Stimulated activated effector memory CD8-positive, alpha-beta T cell treated with anti-CD3 and anti-CD28 coated beads, Interleukin-12 subunit alpha, Interleukin-12 subunit beta, amount 100 ng/mL, for 72 hours (primary cell): ENCODE measurements around the gene GRAP2.
"Not testable (repeated sequence)": the region's sequence is repeated elsewhere in the genome, so short reads cannot be mapped to it uniquely, and the experiment has no call there.

Experiments
- ATAC-seq: fragments of 150-1000 bp; cut with Tn5 transposase; 2 replicates; pipeline ENCODE4 v1.10.0; 2021
- DNase-seq, 2 donors: peaks; one replicate each; pipeline ENCODE4 v3.0.0; 2021 to 2022; ENCODE audit warnings: low spot score in 2 of 2
- H3K27ac Mint-ChIP-seq: one replicate; pipeline ENCODE4 v1.8.0; 2022; ENCODE audit warnings: mild to moderate bottlenecking, mixed read lengths
- H3K36me3 Mint-ChIP-seq: one replicate; pipeline ENCODE4 v1.8.0; 2022; ENCODE audit warnings: mild to moderate bottlenecking, mixed read lengths
- H3K4me1 Mint-ChIP-seq: one replicate; pipeline ENCODE4 v1.8.0; 2022; ENCODE audit warnings: mixed read lengths
- H3K4me3 Mint-ChIP-seq: one replicate; pipeline ENCODE4 v1.8.0; 2022; ENCODE audit warnings: mild to moderate bottlenecking, mixed read lengths
- H3K9me3 Mint-ChIP-seq: one replicate; pipeline ENCODE4 v1.8.0; 2022; ENCODE audit warnings: mixed read lengths

GRAP2 gene

DNA sequence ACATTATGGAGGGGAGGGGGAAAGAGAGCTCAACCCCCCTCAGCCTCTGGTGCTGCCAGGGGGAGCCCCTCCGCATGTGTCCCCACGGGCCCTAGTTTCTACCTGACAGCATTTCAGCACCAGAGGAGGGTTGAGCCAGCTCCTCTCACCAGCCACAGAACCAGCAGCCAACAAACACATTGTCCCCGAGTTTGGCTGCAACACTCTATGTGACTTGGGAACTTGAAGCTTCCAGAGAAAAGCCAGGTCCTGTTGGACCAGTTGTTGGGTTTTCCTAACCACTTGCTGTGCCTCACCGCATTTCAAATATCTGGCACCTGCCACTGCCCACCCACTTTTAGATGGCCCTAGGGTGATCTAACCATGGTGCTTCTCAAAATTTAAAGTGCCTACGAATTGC lies 72.8 kb downstream of the GRAP2 start:
- peak overlapping the region; percentile 88 for H3K27ac Mint-ChIP-seq
- peaks cover 12% of the 10 kb centered on the region for H3K4me1 Mint-ChIP-seq
- peaks cover 61% of the 10 kb centered on the region for H3K36me3 Mint-ChIP-seq
- ATAC-seq, result no peak
- no peaks in the 10 kb centered on the region for H3K9me3 Mint-ChIP-seq
- H3K4me3 Mint-ChIP-seq, result no peak overlapping the region
- no peak for DNase-seq

DNA sequence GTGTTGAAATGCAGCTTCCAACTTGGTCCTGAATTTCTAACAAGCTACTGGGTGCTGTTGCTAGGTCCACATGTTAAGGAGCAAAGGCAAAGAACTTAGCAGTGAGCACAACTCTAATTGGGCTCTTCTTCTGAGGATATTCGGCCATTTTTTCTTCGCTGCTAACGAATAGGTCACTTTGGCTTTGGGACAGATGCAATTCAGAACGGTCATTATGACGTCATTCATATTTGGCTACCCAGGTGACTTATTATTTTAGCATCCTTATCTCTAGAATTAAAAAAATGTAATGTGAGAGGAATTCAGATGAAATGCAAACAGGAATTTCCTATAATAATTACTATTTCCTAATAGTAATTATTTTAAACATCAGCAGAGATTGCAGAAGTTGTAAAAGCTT lies 73.2 kb downstream of the GRAP2 start:
- H3K36me3 Mint-ChIP-seq, result peaks cover 57% of the 10 kb centered on the region
- ATAC-seq (no peak), DNase-seq (no peak)
- H3K4me3 Mint-ChIP-seq, result no peak overlapping the region
- peak overlapping the region; percentile 88 for H3K27ac Mint-ChIP-seq
- H3K4me1 Mint-ChIP-seq, result peaks cover 16% of the 10 kb centered on the region
- no peaks in the 10 kb centered on the region for H3K9me3 Mint-ChIP-seq

DNA sequence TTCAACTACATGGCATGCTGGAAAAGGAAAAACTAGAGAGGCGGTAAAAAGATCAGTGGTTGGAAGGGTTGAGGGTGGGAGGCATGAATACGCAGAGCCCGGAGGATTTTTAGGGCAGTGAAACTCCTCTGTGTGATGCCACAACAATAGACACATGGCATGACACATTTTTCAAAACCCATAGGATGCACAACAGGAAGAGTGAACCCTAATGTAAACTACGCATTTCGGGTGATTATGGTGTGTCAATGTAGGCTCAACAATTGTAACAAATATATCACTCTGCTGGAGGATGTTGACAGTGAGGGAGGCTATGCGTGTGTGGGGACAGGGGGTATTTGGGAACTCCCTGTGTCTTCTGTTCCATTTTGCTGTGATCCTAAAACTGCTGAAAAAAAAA lies 78.2 kb downstream of the GRAP2 start:
- peaks cover 7% of the 10 kb centered on the region for H3K36me3 Mint-ChIP-seq
- no peak overlapping the region for H3K4me3 Mint-ChIP-seq
- H3K27ac Mint-ChIP-seq, result no peak overlapping the region
- peaks cover 20% of the 10 kb centered on the region for H3K4me1 Mint-ChIP-seq
- DNase-seq, result no peak
- ATAC-seq, result peak; percentile 77
- H3K9me3 Mint-ChIP-seq, result no peaks in the 10 kb centered on the region

DNA sequence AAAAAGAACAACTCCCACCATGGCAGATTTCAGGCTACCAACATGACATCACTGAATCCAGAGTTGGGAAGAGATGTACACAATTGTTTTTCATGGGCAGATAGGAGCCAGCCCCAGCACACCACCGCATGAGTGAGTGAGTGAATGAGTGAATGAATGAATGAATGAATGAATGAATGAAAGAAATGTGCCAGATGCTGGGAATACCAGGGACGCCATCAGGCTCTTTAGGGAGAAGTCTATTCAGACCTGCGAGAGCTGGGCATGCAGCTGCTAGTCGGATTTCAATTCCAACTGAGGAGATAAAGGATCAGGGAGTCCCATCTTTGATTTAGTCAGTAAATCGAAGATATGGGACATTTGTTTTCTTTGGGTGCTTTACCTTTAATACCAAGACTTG lies 78.6 kb downstream of the GRAP2 start:
- H3K4me3 Mint-ChIP-seq, result no peak overlapping the region
- H3K27ac Mint-ChIP-seq, result no peak overlapping the region
- no peak for ATAC-seq
- no peak for DNase-seq
- peaks cover 20% of the 10 kb centered on the region for H3K4me1 Mint-ChIP-seq
- H3K36me3 Mint-ChIP-seq, result peaks cover 6% of the 10 kb centered on the region
- no peaks in the 10 kb centered on the region for H3K9me3 Mint-ChIP-seq

DNA sequence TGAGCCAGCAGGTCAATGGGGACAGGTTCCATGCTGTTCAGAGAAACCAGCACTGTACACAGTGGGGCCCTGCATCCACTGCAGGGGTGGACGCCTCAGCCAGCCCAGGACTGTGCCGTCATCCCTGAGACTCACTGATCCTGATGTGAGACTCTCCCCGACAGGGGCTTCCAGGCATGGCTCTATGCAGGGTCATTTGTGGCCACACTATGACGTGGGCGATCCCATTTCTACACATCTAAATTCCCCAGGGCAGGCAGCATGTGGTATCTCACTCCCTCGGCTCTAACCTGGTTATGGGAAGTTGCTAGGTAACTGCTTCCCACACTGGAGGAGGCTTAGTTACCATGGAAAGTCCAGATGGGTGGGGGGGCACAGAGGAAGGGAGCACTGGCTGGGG lies 79.7 kb downstream of the GRAP2 start:
- ATAC-seq, result peak; percentile 17
- Mint-ChIP-seq H3K36me3 (peaks cover 6% of the 10 kb centered on the region), H3K9me3 (no peaks in the 10 kb centered on the region), H3K4me3 (no peak overlapping the region), H3K27ac (peak overlapping the region; percentile 64), H3K4me1 (peaks cover 26% of the 10 kb centered on the region)
- DNase-seq, result no peak

DNA sequence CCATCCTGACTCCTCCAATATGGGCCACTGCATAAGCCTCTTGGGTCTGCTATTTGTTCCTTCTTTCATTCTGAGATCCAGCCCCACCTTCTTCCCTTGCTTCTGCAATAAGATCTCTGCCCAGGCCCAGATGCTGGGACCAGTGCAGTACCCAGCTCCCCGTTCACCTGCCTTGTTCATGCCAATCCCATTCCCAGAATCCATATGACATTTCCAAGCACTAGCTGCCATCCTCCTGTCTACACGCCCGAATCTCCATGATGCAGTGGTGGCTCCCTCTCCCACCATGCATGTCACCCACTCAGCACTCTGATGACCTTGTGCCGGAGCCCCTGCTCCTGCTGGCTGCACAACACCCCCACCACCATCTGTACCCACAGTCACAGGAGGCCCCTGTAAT lies 82.5 kb downstream of the GRAP2 start:
- Mint-ChIP-seq H3K4me3 (no peak overlapping the region), H3K4me1 (peaks cover 29% of the 10 kb centered on the region), H3K36me3 (no peaks in the 10 kb centered on the region), H3K27ac (no peak overlapping the region), H3K9me3 (no peaks in the 10 kb centered on the region)
- ATAC-seq (no peak), DNase-seq (no peak)

DNA sequence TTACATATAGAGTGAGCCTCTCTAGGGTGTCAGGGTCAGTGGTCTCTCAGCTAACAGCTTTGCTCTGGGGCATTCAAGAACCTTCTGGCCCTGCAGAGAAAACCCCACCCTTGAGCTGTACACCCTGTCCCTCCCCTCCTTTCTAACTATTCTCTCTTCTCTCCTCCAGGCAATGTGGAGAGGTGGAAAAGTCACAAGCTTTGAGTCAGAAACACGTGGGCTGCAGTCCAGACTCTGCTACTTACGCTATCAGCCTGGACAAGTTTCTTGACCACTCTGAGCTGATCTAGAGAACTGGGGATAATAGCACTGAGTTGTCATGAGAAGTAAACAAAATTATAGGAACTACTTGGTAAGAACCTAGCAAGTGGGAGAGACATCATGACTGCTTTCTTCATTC lies 83.1 kb downstream of the GRAP2 start:
- DNase-seq (no peak), ATAC-seq (no peak)
- peaks cover 32% of the 10 kb centered on the region for H3K4me1 Mint-ChIP-seq
- no peak overlapping the region for H3K4me3 Mint-ChIP-seq
- peak overlapping the region; percentile 61 for H3K27ac Mint-ChIP-seq
- H3K9me3 Mint-ChIP-seq, result no peaks in the 10 kb centered on the region
- no peaks in the 10 kb centered on the region for H3K36me3 Mint-ChIP-seq

DNA sequence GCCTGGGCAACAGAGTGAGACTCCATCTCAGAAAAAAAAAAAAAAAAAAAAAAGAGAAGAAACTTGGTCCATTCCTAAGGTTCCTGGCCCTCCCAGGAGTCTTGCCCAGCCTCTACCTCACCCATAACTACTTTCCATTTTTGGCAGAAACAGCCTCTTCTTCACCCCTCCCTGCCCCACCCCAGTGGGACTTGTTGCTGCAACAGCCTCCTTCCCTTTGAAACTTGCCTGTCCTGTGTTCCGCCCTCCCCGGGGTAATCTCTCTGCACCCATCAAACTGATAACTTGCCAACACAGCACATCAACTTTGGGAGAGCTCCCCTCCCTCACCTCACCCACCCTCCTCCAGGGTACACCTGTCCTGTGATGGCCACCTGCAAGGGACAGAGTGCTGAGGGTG lies 83.9 kb downstream of the GRAP2 start:
- ATAC-seq (no peak), DNase-seq (no peak)
- Mint-ChIP-seq H3K36me3 (no peaks in the 10 kb centered on the region), H3K9me3 (no peaks in the 10 kb centered on the region), H3K4me3 (no peak overlapping the region), H3K4me1 (peaks cover 24% of the 10 kb centered on the region), H3K27ac (no peak overlapping the region)

GRCh38 chr22:39985383-39986035 lies 84.6 kb downstream of the GRAP2 start:
- Mint-ChIP-seq H3K36me3 (no peaks in the 10 kb centered on the region), H3K27ac (no peak overlapping the region), H3K4me3 (no peak overlapping the region), H3K4me1 (peaks cover 17% of the 10 kb centered on the region), H3K9me3 (no peaks in the 10 kb centered on the region)
- no peak for DNase-seq
- ATAC-seq, result peak; percentile 43

DNA sequence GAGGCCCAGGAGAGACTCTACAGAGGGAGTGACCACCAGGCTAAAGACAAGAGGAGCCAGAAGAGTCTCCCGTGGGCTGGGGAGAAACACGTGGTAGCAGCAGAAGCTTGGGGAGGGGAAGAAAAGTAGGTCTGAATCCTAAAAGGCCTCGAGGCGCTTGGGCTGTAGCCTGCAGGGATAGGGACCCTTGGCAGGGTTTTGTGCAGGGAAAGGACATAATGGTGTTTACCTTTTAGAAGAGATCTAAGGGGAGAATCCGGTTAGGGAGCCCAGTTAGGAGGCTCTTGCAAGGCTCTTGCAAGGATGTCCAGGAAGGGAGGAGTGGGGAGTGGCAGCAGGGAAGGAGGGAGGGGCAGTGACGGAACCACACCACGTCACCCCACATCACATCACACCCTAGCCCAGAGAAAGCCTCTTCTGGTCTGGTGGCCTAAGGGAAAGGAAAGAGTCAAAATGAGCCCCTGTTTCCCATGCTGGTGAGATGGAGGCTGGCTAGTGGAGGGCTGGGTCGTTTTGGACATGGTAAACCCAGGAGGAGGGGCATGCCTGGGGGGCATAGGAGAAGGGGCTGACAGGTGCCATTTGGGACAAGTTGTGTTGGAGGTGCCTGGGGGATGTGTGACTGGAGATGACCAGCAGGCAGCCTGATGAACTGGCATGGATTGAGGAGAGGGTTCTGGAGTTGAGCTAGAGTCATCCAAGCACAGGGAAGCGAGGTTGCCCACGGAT lies 87.7 kb downstream of the GRAP2 start:
- ATAC-seq, result no peak
- H3K4me1 Mint-ChIP-seq, result peaks cover 14% of the 10 kb centered on the region
- peak overlapping the region; percentile 11 for H3K27ac Mint-ChIP-seq
- H3K36me3 Mint-ChIP-seq, result no peaks in the 10 kb centered on the region
- H3K4me3 Mint-ChIP-seq, result no peak overlapping the region
- H3K9me3 Mint-ChIP-seq, result no peaks in the 10 kb centered on the region
- DNase-seq, result no peak

GRCh38 chr22:39989633-39990032 lies 88.7 kb downstream of the GRAP2 start:
- Mint-ChIP-seq H3K36me3 (no peaks in the 10 kb centered on the region), H3K27ac (no peak overlapping the region), H3K9me3 (no peaks in the 10 kb centered on the region), H3K4me3 (no peak overlapping the region), H3K4me1 (peaks cover 14% of the 10 kb centered on the region)
- ATAC-seq (no peak), DNase-seq (no peak)

DNA sequence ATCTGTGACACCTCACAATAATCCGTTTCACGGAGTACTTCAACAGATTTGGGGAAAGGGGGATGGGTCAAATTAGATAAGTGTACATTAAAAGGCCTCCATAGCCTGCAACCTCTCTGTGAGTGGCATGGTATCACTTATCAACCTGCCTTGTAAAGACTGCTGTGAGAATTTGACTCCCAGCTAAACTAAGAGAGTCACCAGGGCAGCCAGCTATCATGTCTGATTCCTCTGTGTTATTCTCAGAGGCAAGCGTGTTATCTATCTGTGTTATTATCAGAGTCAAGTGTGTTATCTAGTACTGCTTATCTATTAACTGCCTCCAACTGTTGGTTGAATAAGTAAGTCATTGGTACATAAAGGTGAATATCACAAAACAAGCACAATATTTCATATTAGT lies 89.8 kb downstream of the GRAP2 start:
- ATAC-seq (no peak), DNase-seq (no peak)
- no peaks in the 10 kb centered on the region for H3K36me3 Mint-ChIP-seq
- no peaks in the 10 kb centered on the region for H3K9me3 Mint-ChIP-seq
- H3K4me3 Mint-ChIP-seq, result no peak overlapping the region
- H3K4me1 Mint-ChIP-seq, result peaks cover 8% of the 10 kb centered on the region
- H3K27ac Mint-ChIP-seq, result no peak overlapping the region

DNA sequence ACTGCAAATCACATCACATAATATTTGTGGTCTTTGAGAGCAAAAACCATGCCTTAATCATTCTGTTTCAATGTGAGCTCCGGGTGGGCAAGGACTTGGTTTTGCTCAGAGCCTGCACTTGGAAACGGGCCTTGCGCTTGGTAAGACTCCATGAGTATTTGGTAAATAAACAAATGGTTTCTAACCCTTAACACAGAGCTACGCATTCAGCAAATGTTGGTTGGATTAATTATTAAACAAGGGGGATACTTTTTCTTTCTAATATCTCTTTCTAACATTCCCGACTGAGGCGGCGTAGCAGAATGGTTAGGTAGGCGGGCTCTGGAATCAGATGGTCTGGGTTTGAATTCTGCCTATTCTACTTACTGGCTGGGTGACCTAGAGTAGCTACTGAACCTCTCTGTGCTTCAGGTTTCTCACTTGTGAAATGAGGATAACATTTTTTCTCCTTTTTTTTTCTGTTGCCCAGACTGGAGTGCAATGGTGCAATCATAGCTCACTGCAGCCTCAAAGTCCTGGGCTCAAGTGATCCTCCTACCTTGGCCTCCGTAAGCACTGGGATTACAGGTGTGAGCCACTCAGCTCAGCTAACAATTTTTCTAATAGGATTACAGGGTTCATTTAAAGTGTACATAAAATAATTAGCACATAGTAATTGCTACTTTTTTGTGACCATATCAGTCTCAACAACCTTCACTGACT lies 90.4 kb downstream of the GRAP2 start:
- no peak overlapping the region for H3K27ac Mint-ChIP-seq
- no peaks in the 10 kb centered on the region for H3K9me3 Mint-ChIP-seq
- peaks cover 8% of the 10 kb centered on the region for H3K4me1 Mint-ChIP-seq
- H3K36me3 Mint-ChIP-seq, result no peaks in the 10 kb centered on the region
- DNase-seq (no peak), ATAC-seq (no peak)
- no peak overlapping the region for H3K4me3 Mint-ChIP-seq

DNA sequence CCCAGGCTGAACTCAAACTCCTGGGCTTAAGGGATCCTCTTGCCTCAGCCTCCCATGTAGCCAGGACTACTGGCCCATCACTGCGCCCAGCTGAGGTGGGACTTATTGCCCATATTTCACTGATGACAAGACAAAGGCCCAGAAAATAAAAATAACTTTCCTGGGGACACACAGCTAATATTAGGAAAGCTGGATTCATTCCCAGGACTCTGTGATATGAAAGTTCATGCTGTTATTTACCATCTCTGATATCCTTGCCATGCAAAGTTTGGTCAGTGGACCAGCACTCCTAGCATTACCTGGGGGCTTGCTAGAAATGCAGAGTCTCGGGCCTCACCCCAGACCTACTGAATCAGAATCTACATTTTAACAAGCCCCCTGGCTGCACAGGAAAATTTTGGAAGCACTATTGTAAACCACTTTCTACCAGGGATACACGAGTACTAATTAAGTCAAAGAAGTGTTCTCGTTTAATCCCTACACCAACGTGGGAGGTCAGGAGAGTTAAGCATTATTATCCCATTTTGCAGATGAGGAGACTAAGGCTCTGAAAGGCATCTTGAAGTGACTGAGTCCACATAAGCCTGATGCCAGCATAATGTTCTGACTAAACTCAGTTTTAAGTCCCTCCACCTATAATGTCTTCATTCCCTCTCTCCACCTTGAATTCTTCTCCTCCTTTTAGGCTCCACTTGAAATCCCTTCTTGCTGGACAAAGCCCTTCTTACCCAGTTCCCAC lies 91.4 kb downstream of the GRAP2 start:
- Mint-ChIP-seq H3K9me3 (no peaks in the 10 kb centered on the region), H3K27ac (no peak overlapping the region), H3K4me3 (no peak overlapping the region), H3K36me3 (no peaks in the 10 kb centered on the region), H3K4me1 (peaks cover 8% of the 10 kb centered on the region)
- ATAC-seq, result no peak
- DNase-seq, result no peak

- H3K4me3 Mint-ChIP-seq, ATAC-seq, H3K4me1 Mint-ChIP-seq, DNase-seq, H3K27ac Mint-ChIP-seq, H3K36me3 Mint-ChIP-seq, H3K9me3 Mint-ChIP-seq: not testable (repeated sequence)
Measured at GRCh38 chr22:39992894-39993293, 92.0 kb downstream of the GRAP2 start.
